GM18511 (cell line): ENCODE data around the gene C3orf22.

ENCODE experiments used
- ATAC-seq: cut with Tn5 transposase; IDR thresholded peaks from one replicate; pipeline ENCODE4 v1.9.1; 2021; ENCODE audit warnings: mild to moderate bottlenecking, moderate library complexity; ENCODE audit not compliant: unreplicated experiment

C3orf22 gene

DNA sequence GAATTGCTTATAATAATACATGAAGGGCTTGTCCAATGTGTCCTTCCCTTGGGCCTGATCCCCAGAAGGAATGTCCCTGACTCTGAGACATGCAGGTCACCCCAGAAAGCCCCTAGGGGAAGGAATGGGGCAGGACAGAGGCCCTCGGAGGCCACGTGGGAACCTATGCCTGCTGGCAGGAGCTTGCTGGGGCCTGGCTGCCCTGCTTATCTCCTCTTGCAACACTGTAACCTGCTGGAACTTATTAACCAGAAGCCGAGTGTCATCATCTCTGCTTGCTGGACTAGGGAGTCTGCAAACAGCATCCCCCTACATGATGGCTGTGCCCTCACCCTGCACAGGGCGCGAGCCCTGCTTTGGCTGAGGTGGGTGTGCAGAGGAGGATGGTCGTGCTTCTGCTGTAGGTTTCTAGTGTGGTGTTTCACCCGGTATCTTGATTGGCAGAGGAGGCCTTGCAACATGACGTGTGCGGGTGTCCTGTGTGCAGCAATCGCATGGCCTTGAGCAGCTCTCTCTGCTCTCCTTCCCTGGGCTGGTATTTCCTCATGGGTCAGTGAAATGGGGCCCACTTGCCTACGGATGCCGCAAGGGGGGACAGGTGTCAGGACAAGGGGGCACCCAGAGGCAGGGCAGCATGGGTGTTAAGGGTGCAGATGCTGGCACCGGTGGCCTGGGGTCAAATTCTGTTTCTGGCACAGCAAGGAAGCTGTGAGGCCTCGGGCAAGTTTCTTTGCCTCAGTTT lies 29.8 kb downstream of the C3orf22 start:
- ATAC-seq, result no peak

DNA sequence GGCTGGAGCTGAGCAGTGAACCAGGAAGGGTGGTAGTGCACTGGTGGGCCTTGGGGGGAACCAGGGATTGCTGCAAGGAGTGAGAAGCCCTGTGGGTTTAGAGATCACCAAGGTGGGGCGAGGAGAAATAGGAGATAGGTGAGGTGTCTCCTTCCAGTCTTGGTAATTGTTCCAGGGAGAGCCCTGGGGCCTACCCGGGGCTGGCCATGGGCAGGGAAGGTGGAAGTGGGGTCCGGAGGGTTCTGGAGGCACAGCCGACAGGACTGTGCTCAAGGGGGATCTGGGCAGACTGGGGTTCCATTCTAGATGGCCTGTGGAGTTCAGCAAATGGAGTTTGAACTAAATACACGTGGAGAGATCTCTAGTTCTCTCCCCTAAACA lies 30.3 kb downstream of the C3orf22 start:
- no peak for ATAC-seq

DNA sequence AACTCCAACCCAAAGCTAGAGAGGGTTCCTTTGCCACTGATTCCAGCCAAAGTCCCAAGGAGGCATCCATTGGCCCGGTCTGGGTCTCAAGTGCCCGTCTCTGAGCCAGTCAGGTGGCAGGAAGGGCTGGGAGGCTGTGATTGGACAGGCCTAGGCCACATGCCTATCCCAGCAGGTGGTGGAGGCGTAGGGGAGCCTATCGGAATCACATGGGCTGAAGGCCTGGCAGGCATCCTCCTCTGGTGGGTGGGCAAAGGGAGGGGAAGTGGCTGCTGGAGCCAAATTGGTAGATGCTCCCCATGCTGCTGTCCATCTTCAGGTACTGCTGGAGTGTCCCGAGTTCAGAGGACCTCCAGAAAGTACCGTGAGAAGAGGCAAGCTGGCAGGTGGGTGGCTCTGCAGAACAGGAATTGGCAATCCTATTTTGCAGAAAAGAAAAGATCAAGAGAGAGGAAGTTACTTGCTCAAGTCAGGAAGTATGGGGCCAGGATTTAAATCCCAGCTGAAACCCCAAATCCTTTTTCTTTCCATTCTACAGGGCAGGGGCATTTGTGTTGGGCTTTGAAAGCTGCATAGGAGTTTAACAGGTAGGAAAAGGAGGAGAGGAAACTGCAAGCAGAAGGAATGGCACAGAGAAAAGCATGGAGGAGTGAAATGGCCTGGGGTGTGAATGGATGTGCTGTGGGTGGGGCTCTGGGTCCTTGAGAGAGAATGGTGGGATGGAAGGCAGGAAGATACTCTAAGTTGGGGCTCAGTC lies 31.1 kb downstream of the C3orf22 start:
- no peak for ATAC-seq

DNA sequence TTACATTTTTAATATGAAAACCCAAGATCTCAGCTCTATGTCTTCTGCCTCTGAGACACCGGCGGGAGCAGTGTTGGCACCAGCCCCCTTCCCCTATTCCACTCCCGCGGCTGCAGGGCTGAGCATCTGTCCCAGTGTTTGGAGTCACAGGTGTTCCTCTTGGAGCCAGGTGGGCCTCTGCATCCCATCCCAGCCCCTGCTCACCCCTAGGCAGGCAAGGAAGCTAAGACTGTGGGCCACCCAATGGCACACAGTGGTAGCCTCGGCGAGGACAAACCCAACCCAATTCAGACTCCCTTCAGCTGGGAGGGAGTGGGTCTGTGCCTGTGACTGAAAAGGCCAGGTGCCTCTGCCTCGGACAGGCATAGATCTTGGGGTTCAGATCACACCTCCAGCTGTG lies 31.7 kb downstream of the C3orf22 start:
- no peak for ATAC-seq

DNA sequence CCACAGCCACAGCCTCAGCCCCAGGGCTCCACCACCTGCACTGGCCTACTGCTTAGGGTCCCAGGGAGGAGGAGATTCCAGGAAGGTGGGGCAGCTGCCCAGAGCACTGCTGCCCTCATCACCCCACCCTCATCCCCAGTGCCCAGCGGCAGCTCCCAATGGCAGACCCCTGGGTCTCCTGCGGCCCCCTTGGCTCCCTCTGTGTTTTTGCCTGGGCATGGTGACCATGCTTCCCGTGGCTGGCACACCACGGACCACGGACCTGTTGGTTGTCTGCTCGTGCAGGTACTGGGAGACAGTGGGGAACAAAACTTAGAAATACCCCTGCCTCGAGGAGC lies 32.1 kb downstream of the C3orf22 start:
- ATAC-seq, result no peak

DNA sequence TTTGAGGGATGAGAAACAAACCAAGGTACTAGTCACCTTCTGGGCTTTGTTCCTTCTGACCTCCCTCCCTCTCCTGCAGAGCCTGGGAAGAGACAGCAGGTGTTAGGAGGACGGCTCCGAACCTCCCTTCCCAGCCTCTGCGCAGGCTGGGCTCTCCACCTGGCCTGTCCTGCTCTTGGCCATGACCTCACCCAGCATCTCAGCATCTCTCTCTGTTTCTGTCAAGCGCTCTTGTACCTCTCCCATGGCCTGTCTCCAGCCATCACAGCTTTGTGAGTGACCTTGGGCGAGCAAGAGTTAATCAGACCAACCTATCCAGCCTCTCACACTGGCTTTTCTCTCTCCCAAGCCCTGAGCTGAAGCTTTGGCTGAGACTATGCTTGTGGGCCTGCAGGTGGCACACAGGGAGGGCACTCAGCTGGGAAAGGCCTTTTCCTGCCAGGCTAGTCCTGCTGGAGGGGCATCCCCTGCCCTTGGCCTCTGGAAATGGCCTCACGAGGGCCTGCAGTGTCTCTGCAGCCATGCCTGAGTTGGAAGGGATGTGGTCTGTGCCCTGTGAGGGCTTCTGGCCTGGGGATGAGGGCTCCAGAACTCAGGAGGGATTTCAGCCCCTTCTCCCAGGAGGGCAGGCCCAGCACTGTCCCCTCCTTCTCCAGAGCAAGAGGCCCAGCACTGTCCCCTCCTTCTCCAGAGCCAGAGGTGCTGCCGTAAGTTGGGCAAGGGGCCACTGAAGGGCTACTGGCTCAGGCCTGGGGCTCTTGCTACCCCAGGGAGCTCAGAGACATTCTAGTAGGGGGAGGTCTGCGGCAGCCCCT lies 32.7 kb downstream of the C3orf22 start:
- ATAC-seq, result no peak

DNA sequence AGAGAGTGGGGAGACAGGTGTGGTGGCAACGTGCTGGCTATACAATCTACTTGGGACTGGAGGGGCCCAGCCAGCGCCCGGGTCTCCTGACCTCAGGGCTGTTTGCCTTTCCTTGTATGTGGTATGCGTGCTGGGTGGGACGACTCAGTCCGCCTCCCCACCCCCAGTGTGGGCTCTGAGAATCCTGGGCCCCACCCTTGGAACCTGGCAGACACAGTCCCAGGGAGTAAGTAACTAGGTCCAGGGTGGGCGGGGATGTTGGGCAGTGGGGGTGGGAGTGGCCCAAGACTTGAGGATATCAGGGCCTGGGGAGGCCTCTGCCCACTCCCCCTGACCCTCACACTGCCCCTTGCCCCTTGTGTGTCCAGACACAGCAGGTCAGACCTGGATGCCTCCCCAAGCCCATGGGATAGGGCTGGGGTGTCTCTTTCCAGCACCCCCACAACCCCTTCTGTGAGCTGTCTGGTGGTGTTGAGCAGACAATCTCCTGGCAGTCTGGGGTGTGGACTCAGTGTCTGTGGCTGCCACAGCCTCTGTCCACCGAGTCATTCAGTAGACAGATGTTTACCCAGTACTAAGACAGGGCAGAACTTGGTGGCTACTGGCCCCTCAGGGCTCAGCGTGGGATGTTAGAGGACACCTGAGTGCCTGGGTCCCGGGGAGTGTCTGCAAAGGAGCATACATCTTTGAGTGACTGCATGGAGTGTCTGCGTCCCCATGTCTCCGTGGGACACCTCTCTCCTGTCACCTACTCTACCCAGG lies 33.5 kb downstream of the C3orf22 start:
- ATAC-seq, result no peak

DNA sequence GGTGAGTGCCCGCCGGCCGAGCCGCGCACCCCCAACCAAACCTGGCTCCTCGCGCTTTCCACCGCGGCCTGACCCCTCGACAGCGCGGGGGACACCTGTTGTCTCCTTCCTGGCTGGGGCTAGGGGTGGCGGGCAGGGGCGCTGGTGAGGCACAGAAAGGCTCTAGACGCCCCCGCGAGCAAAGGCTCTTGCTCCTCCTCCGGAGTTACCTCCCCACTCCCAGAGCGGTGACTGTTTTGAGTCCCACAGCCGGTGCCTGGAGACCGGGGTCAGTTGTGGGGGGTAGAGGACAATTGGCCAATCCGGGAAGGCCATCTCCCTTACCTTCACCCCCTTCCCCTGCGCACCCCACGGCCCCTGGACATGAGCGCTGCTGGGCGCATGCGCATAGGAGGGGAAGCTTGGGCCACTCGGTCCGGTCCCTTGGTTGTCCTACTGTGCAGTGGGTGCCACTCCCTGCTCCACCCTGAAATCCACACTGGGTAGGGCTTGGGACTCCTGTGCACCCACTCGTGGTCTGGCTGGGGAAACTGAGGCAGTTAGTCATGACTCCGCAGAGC lies 34.2 kb downstream of the C3orf22 start:
- ATAC-seq, result no peak

DNA sequence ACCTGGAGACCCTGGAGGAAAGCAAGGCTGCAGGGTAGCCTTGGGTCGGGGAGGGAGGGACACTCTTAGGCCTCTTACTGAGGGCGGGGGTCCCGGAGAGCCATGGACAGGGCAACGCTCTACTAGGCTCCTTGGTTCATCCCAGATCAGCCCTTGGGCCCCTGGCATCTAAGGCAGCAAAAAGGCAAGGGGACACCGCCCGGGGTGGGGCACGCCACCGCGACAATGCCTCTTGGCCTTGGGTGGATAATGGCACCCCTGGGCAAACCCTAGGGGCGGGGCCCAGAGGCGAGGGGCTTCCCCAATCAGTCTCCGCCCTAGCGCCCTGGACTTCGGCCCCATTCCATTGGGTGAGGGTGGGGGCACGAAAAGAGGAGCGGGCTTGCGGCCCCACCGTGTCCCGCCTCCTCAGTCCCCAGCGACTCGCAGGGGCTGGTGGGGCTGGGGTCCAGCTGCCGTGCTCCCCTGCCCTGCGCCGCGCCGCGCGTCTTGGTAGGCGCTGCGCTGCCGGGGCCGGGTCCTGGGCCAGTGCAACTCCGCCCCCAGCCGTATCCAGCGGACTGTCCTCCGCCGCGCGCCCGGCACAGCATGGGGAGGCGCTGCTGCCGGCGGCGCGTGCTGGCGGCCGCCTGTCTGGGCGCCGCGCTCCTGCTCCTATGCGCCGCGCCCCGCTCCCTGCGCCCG lies 34.8 kb downstream of the C3orf22 start, which contains the start of gene CHST13:
Gene CHST13, plus strand, starts transcription at position 411 of the 684 bp plus-strand sequence. Its CDS starts 178 bp downstream, at position 589.
- no peak for ATAC-seq

DNA sequence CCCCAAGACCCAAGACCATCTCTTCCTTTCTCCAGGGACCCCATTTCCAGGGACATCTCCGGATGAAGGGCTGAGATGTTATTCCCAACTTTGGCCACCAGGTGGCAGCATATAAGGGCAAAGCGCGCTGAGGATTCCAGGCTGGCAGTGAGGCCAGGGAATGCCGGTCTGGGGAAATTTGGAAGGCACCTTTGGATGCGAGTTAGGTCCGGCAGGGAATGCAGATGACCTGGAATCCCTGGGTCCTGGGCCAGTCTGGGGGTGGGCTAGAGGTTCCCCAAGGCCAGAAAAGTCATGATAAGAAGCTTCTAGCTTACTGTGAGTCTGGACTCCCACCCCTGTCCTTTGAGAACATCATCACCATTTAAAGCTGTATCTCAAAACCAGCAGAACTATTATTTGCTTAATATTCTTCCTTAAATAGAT lies 36.4 kb downstream of the C3orf22 start:
- ATAC-seq, result no peak

DNA sequence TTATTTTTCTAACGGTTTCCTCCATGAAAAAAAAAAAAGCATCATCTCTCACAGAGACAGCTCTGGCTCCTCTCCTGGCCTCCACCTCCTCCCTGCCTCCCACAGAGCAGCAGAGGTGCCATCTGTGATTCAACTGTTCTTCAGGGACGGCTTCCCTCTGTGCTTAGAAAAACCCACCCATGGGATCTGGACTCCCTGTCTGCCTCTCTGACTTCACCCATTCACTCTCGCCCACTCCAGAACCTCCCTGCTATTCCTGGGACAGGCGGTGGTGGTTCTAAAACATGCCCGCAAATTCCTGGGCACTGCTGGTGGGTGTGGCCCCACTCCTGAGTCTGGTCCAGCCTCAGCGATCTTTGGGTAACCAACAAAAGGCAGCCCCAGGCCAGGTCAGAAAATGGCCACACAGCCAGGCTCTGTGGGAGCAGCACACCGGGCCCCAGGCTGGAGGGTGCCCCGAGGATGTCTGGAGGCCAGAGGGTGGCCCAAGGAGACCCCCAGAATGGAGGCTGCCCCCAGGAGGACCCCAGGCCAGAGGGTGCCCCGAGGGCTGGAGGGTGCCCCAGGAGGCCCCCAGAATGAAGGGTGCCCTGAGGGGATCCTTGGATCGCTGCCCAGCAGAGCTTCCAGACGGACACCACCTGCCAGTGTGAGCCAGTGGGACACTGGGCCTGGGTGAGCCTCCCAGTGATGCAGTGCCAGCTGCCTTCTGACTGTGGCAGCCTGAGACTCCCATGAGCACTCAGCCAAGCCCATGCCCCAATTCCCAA lies 37.4 kb downstream of the C3orf22 start:
- no peak for ATAC-seq

DNA sequence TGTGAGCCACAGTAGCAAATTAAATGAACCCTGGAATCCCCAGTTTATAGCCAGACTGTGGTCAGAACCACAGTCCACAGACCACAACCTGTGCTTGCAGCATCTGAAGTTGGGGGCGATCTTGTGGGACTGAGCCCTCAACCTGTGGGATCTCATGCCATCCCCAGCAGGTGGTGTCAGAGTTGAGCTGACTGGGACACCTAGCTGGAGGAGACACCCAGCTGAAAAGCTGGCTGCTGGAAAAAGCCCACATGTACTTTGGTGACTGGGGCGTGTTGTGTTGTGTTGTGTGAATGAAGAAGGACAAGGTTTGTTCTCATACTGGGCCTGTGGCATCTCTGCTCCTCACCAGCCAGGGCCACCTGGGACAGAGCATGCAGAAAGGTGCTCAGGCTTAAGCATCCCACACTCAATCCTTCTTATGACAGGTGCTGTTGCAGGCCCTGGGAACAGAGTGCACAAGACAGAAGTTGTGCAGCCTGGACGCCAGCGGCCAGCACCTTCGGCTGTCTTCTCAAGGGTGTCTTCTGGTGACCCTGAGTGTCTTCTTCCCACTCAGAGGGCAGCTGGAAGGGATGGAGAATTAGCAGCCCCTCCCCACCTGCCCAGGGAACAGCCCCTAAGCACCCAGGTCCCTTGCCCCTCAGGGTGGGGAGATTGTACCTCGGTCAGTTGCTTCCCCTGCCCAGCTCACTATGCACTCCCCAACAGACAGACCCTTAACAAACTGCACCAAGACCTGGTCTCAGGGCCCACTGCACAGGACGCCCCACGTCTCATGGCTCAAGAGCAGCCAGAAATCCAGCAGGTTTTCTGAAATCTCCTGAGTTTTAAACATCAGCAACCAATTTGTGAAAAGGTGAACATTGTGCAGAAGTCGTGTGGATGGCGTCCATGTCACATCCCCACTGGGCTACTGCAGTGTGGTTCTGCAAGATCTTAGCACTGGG lies 39.0 kb downstream of the C3orf22 start:
- no peak for ATAC-seq

DNA sequence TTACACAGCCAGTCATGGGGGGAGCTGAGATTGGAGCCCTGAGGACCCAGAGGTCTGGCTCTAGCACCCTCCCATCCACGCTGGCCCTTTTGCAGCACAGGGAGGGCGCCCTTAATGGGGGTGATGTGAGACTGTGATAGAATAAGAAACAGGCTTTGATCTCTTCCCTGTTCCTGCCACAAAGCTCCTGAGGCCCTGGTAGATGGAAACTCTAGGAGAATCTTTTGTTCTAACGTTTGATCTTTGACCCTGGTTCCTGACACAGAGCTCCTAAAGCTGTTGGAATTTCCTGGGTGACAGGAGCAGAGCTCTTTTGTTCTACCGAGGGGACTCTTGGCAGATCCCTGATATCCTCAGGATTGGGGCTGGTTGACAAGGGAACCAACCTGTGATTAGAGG lies 40.0 kb downstream of the C3orf22 start:
- no peak for ATAC-seq

DNA sequence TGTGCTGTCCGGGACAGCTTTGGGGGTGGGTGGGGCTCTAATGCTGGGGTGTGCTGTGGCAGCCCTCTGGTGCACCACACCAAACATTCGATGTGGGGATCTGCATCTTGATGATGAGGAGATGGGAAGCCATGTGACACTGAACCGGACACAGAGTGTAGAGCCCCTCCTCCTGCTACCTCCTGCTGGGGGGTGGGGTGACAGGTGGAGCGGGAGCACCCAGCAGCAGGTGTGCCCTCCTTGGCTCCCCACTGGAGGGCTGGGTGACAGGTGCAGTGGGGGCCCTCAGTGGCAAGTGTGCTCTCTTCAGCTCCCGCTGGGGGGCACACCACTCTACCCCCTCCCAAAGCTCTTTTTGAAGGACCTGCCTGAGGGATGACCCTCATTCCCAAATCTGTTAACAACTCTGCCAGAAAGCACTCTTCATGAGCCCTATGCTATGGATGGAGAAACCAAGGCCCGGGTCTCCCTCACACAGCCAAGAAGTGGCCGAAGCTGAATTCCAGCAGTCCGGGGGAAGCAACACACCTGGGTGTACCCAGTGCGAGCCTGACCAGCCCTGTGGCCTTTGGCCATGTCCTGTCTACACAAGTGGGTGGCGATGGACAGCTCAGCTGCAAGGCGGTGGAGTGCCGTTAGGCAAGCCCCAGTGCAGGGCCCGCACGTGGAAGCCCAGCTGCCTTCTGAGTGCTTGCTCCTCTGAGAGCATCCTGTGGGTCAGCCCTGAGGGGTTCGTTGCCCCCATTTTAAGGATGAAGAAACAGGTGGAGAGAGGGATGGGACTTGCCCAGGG lies 40.5 kb downstream of the C3orf22 start:
- ATAC-seq, result no peak

DNA sequence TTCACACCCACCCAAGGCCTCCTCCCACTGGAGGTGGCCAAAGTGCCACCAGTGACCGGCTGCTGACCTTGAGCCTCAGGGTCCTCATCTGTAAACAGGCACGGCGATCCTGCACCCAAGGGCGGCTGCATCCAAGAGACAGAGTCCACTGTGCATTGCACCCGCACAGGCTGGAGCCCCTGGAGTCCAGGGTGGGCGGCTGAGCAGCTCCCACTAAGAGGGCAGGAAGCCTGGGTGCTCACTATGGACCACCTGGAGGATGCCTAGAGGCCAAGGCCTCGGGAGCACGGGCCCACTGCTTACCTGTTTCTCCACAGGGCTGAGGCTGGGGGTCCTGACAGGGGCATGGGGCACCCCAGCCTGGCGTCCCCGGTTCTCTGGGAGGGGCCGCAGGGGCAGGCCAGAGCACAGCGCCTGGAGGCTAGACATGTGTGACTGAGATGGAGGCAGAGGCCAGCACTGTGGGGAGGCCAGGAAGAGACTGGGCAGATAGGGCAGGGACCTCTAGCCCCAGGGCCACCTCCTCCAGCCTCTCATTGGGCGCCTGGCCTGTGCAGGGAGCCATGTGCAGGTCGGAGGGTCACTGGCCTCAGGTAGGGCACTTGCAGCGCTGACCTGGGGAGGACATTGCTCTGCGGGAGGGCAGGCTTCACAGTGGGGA lies 41.3 kb downstream of the C3orf22 start, which contains the start of gene UROC1:
Gene UROC1, minus strand, starts transcription at position 483 of the 661 bp plus-strand sequence. Its CDS starts 54 bp downstream, at position 429.
- no peak for ATAC-seq

DNA sequence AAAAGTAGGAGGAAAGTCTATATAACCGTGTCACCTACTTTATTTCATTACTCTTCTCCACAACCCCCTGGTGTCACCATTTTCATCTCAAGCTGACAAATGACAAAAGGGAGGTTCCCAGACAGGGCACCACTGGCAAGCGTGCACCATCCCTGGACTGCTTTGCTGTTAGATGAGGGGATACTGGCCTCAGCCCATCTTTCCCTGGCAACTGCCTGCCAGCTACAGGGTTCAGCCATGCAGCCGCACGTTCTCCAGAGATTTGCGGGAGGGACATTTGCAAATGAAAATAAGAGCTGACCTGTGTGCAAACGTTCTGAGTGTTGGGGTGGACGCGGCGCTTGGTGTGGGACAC lies 41.8 kb downstream of the C3orf22 start:
- ATAC-seq, result no peak
